Endothelial cell of umbilical vein (primary cell): ENCODE measurements around the gene ZNF142. TPM values are rescaled to one million over a fixed set of nuclear protein-coding genes. Genes with fewer than 3 reads are reported as not detected.
A peak's percentile ranks its signal among the peaks of the same experiment; 100 is the strongest.

Source experiments
- BruUV-seq: library from RNA; stranded (reverse); fragments of 400-500 nt; replicated peaks from 2 replicates; lab custom pipeline; 2021; lab: Mats Ljungman, UMichigan
- CTCF ChIA-PET: fragments of 300-600, 350-600 bp; sonication (Branson Sonifier 250); formaldehyde crosslinking; loops from one replicate; lab custom pipeline; 2021; ENCODE audit warnings: antibody characterized with exemption, inconsistent platforms; lab: Charles Lee
- POLR2A ChIA-PET: fragments of 300-600, 350-600 bp; sonication (Branson Sonifier 250); formaldehyde crosslinking; loops from one replicate; lab custom pipeline; 2021; ENCODE audit warnings: antibody characterized with exemption, inconsistent platforms; lab: Charles Lee
- DNase-seq: peaks from one replicate; pipeline ENCODE4 v3.0.0-alpha.2; 2011; ENCODE audit warnings: low read depth, low spot score
- FAIRE-seq: peaks from 2 replicates; lab custom pipeline; 2011; peaks lifted over from hg19 to GRCh38; lab: Jason Lieb, UNC
- H2AFZ ChIP-seq: 2 replicates; pipeline ENCODE4 v1.6.0; 2012; ENCODE audit warnings: low read depth, low read length, control low read depth, inconsistent platforms
- H3K27ac ChIP-seq: 2 replicates; pipeline ENCODE4 v1.5.1; 2011; ENCODE audit warnings: low read depth, mild to moderate bottlenecking, control low read depth, low read length, moderate library complexity; ENCODE audit not compliant: insufficient read depth
- H3K27me3 ChIP-seq, 2 experiments: 2 replicates each; pipeline versions ENCODE4 v1.6.0 to v1.6.1; 2011; ENCODE audit warnings: low read length in 2 of 2, mixed read lengths in 1 of 2; ENCODE audit not compliant: control insufficient read depth in 2 of 2, insufficient read depth in 2 of 2
- H3K36me3 ChIP-seq, 2 experiments: 2 replicates in 1 of 2; 3 replicates in 1 of 2; pipeline ENCODE4 v1.5.1; 2011; ENCODE audit warnings: low read length in 2 of 2, mild to moderate bottlenecking in 1 of 2, moderate library complexity in 1 of 2; ENCODE audit not compliant: control insufficient read depth in 2 of 2, insufficient read depth in 2 of 2; ENCODE audit errors: extremely low read depth in 1 of 2
- H3K4me1 ChIP-seq: 3 replicates; pipeline ENCODE4 v1.5.1; 2011; ENCODE audit warnings: mild to moderate bottlenecking, low read length; ENCODE audit not compliant: control insufficient read depth, insufficient read depth; ENCODE audit errors: extremely low read depth
- H3K4me2 ChIP-seq: 2 replicates; pipeline ENCODE4 v1.6.1; 2011; ENCODE audit warnings: low read length, control low read depth, mixed read lengths; ENCODE audit not compliant: insufficient read depth
- H3K4me3 ChIP-seq, 3 experiments: fragments of 200-600 bp in 1 of 3; sonication (generic), shearing (Covaris generic) in 1 of 3; replicated peaks in 1 of 3; 2 replicates each; pipeline ENCODE4 v1.5.1; 2011 to 2016; ENCODE audit warnings: control low read depth in 3 of 3, low read length in 3 of 3, mild to moderate bottlenecking in 2 of 3, inconsistent platforms in 1 of 3, low read depth in 1 of 3, moderate library complexity in 1 of 3; ENCODE audit not compliant: insufficient read depth in 1 of 3
- H3K79me2 ChIP-seq: 2 replicates; pipeline ENCODE4 v1.6.0; 2012; ENCODE audit warnings: low read length, inconsistent platforms; ENCODE audit not compliant: control insufficient read depth, insufficient read depth
- H3K9ac ChIP-seq: replicated peaks from 2 replicates; pipeline ENCODE3; 2011; ENCODE audit warnings: low read length, control low read depth; ENCODE audit not compliant: insufficient read depth; ENCODE audit errors: extremely low read depth
- H3K9me1 ChIP-seq: replicated peaks from 3 replicates; pipeline ENCODE4 v1.6.0; 2011; ENCODE audit warnings: mild to moderate bottlenecking, low read length; ENCODE audit not compliant: control insufficient read depth, insufficient read depth; ENCODE audit errors: extremely low read depth
- H3K9me3 ChIP-seq: replicated peaks from 2 replicates; pipeline ENCODE4 v1.5.1; 2012; ENCODE audit warnings: low read length, inconsistent platforms; ENCODE audit not compliant: control insufficient read depth, insufficient read depth
- H4K20me1 ChIP-seq: replicated peaks from 2 replicates; pipeline ENCODE3; 2011; ENCODE audit warnings: mild to moderate bottlenecking, low read length; ENCODE audit not compliant: control insufficient read depth, insufficient read depth; ENCODE audit errors: extremely low read depth
- CTCF ChIP-seq, 2 donors: IDR thresholded peaks; 1 replicate in 1 of 2; 2 replicates in 1 of 2; pipeline ENCODE4 v1.5.1; 2011; ENCODE audit warnings: low read length in 2 of 2, mild to moderate bottlenecking in 2 of 2, moderate library complexity in 2 of 2, control low read depth in 1 of 2, inconsistent platforms in 1 of 2, low read depth in 1 of 2; ENCODE audit not compliant: insufficient read depth in 1 of 2; ENCODE audit errors: extremely low read depth in 1 of 2
- EZH2 ChIP-seq: IDR thresholded peaks from 2 replicates; pipeline ENCODE4 v1.6.1; 2012; ENCODE audit warnings: borderline replicate concordance, low read depth, mild to moderate bottlenecking, moderate library complexity, low read length, inconsistent platforms; ENCODE audit not compliant: severe bottlenecking
- FOS ChIP-seq: IDR thresholded peaks from 2 replicates; pipeline ENCODE4 v1.6.1; 2011; ENCODE audit warnings: mild to moderate bottlenecking, low read length, moderate library complexity, borderline replicate concordance; ENCODE audit not compliant: insufficient read depth
- GATA2 ChIP-seq: IDR thresholded peaks from 2 replicates; pipeline ENCODE4 v1.7.0; 2011; ENCODE audit warnings: low read depth, mild to moderate bottlenecking, moderate library complexity, mixed read lengths, low read length; ENCODE audit not compliant: insufficient read length, insufficient read depth
- JUN ChIP-seq: IDR thresholded peaks from 2 replicates; pipeline ENCODE4 v1.6.1; 2011; ENCODE audit warnings: borderline replicate concordance, low read depth; ENCODE audit not compliant: insufficient read length, insufficient read depth
- MAX ChIP-seq: IDR thresholded peaks from 2 replicates; pipeline ENCODE4 v1.6.1; 2011; ENCODE audit not compliant: insufficient read depth, insufficient read length
- MYC ChIP-seq: IDR thresholded peaks from one replicate; pipeline ENCODE4 v1.6.1; 2011; ENCODE audit warnings: mild to moderate bottlenecking, low read depth, low read length
- POLR2A ChIP-seq: IDR thresholded peaks from 2 replicates; pipeline ENCODE4 v1.6.1; 2012; ENCODE audit warnings: low read depth, mild to moderate bottlenecking, control low read depth, low read length
- POLR2AphosphoS5 ChIP-seq: IDR thresholded peaks from 2 replicates; pipeline ENCODE4 v1.6.1; 2012; ENCODE audit warnings: low read depth, mild to moderate bottlenecking, control low read depth, low read length, moderate library complexity; ENCODE audit not compliant: insufficient read depth
- dilution Hi-C: fragments of 300-500 bp; cut with MboI; formaldehyde crosslinking; loops from one replicate; pipeline ENCODE4 v1.15.0; 2019; ENCODE audit warnings: low sequenced_read_pairs; ENCODE audit not compliant: extremely low pct_ligation_motif_present
- intact Hi-C: fragments of 100-400 bp; cut with micrococcal nuclease; formaldehyde crosslinking; loops from one replicate; pipeline ENCODE4 v1.10.0; 2022
- polyA plus RNA-seq, 4 experiments: library from polyadenylated mRNA; depleted of rRNA in 3 of 4; stranded (reverse) in 3 of 4; unstranded in 1 of 4; fragments of >200 nt; gene quantifications; 2 replicates each; pipeline versions ENCODE4 v1.2.1 to v1.2.3, GENCODE V29; 2011 to 2012; ENCODE audit warnings: missing spikeins in 1 of 4
- total RNA-seq: library from RNA; stranded (reverse); gene quantifications from 2 replicates; pipeline ENCODE4 v1.2.3, GENCODE V29; 2021

The ZNF142 gene
- total and polyA plus RNA-seq, 2 donors (not counting 3 experiments of a cell fraction or from before 2014, with no cell fraction given), result 14.5 to 34.5 TPM

GRCh38 chr2:218622606-218623365 lies 36.6 kb downstream of the ZNF142 start:
- H3K9ac ChIP-seq, result no peak overlapping the region
- FAIRE-seq (no peak), DNase-seq (peak; percentile 26)
- no peak overlapping the region for H3K27ac ChIP-seq
- H3K4me1 ChIP-seq, result peaks cover 15% of the 10 kb centered on the region
- dilution Hi-C loops, result no loop called here
- ChIA-PET POLR2A (interaction anchor here (0.7 kb wide), 1 partner anchor 9 kb away, joined by 3 read pairs; no protein-coding TSS in a partner anchor), CTCF (interaction anchor here (1.0 to 1.7 kb wide), 2 partner anchors 9 to 15 kb away, joined by 4 to 6 read pairs; partner anchors contain the start of gene PLCD4)
- no TSS peak for BruUV-seq
- no peaks in the 10 kb centered on the region for H3K9me1 ChIP-seq
- TF ChIP-seq POLR2AphosphoS5 (no peak), MAX (no peak), GATA2 (no peak), MYC (no peak), CTCF (IDR thresholded peaks at IDR 0.05; ENCODE audit: extremely low read depth in 1 of 2, insufficient read depth in 1 of 2, low read depth in 1 of 2, low read length in 2 of 2) (no peak), JUN (no peak), POLR2A (no peak), EZH2 (no peak), FOS (no peak)
- no peaks in the 10 kb centered on the region for H3K9me3 ChIP-seq
- no peaks in the 10 kb centered on the region for H3K36me3 ChIP-seq
- intact Hi-C loops, result loop anchor here (1.0 kb wide), 1 partner anchor 9 kb away; no protein-coding TSS in a partner anchor
- H3K4me2 ChIP-seq, result peak overlapping the region; percentile 12
- H3K27me3 ChIP-seq, result no peaks in the 10 kb centered on the region
- H2AFZ ChIP-seq, result peak overlapping the region; percentile 18
- H3K79me2 ChIP-seq, result no peaks in the 10 kb centered on the region
- H3K4me3 ChIP-seq, result no peak overlapping the region
- H4K20me1 ChIP-seq, result no peaks in the 10 kb centered on the region
